ENCODE results near the gene ARHGAP4. TPM values are rescaled to one million over a fixed set of nuclear protein-coding genes. Genes with fewer than 3 reads are reported as not detected.

ARHGAP4 gene
- total and polyA plus RNA-seq, 4 donors = 14.9 to 26.5 (median 23.2) TPM

Other genes starting within 250 kb of the ARHGAP4 start
- gene SLC6A8, start 238.3 kb downstream of the ARHGAP4 start, total RNA-seq = 10 to 100 TPM; 22.3 to 22.5 TPM
- 10 to 100 TPM; 72.5 to 77.0 TPM for gene SLC6A8, start 238.3 kb downstream of the ARHGAP4 start, polyA plus RNA-seq (ENCODE audit: insufficient read length in 2 of 2)
- 100 to 1,000 TPM; 106 to 121 TPM for gene BCAP31, start 201.9 kb downstream of the ARHGAP4 start, total RNA-seq
- gene BCAP31, start 201.9 kb downstream of the ARHGAP4 start, polyA plus RNA-seq (ENCODE audit: insufficient read length in 2 of 2) = 100 to 1,000 TPM; 166 to 173 TPM
- gene ABCD1, start 201.4 kb downstream of the ARHGAP4 start, total RNA-seq = 1 to 10 TPM; 4.1 to 7.7 TPM
- 10 to 100 TPM in 1 of 2 donors, 1 to 10 TPM in 1; 9.4 to 10.6 TPM for gene ABCD1, start 201.4 kb downstream of the ARHGAP4 start, polyA plus RNA-seq (ENCODE audit: insufficient read length in 2 of 2)
- 10 to 100 TPM; 14.6 to 21.7 TPM for gene PLXNB3, start 162.0 kb downstream of the ARHGAP4 start, total RNA-seq
- 100 to 1,000 TPM; 132 to 136 TPM for gene PLXNB3, start 162.0 kb downstream of the ARHGAP4 start, polyA plus RNA-seq (ENCODE audit: insufficient read length in 2 of 2)
- gene SRPK3, start 145.2 kb downstream of the ARHGAP4 start, total RNA-seq = 1 to 10 TPM; 1.2 to 1.3 TPM
- 10 to 100 TPM in 1 of 2 donors, 1 to 10 TPM in 1; 7.5 to 10.6 TPM for gene SRPK3, start 145.2 kb downstream of the ARHGAP4 start, polyA plus RNA-seq (ENCODE audit: insufficient read length in 2 of 2)
- 10 to 100 TPM; 36.3 to 59.0 TPM for gene IDH3G, start 131.9 kb downstream of the ARHGAP4 start, total RNA-seq
- 100 to 1,000 TPM; 122 to 138 TPM for gene IDH3G, start 131.9 kb downstream of the ARHGAP4 start, polyA plus RNA-seq (ENCODE audit: insufficient read length in 2 of 2)
- 100 to 1,000 TPM in 1 of 2 donors, 10 to 100 TPM in 1; 95.5 to 317 TPM for gene SSR4, start 131.6 kb downstream of the ARHGAP4 start, total RNA-seq
- 100 to 1,000 TPM; 166 to 186 TPM for gene SSR4, start 131.6 kb downstream of the ARHGAP4 start, polyA plus RNA-seq (ENCODE audit: insufficient read length in 2 of 2)
- gene PDZD4, start 95.7 kb downstream of the ARHGAP4 start, total RNA-seq = 10 to 100 TPM; 49.2 to 57.0 TPM
- gene PDZD4, start 95.7 kb downstream of the ARHGAP4 start, polyA plus RNA-seq (ENCODE audit: insufficient read length in 2 of 2) = 100 to 1,000 TPM; 228 to 243 TPM
- gene L1CAM, start 40.1 kb downstream of the ARHGAP4 start, total RNA-seq = 10 to 100 TPM; 26.3 to 93.3 TPM
- 100 to 1,000 TPM; 165 to 179 TPM for gene L1CAM, start 40.1 kb downstream of the ARHGAP4 start, polyA plus RNA-seq (ENCODE audit: insufficient read length in 2 of 2)
- gene AVPR2, start 21.6 kb downstream of the ARHGAP4 start, total RNA-seq = under 1 TPM in 1 of 2 donors, not detected in 1; 0.11 TPM
- under 1 TPM; 0.21 to 0.24 TPM for gene AVPR2, start 21.6 kb downstream of the ARHGAP4 start, polyA plus RNA-seq (ENCODE audit: insufficient read length in 2 of 2)
- 10 to 100 TPM; 26.9 to 60.0 TPM for gene NAA10, start 8.8 kb upstream of the ARHGAP4 start, total RNA-seq
- 100 to 1,000 TPM; 106 to 115 TPM for gene NAA10, start 8.8 kb upstream of the ARHGAP4 start, polyA plus RNA-seq (ENCODE audit: insufficient read length in 2 of 2)
- gene RENBP, start 18.4 kb upstream of the ARHGAP4 start, total RNA-seq = 10 to 100 TPM in 1 of 2 donors, 1 to 10 TPM in 1; 7.0 to 10.4 TPM
- gene RENBP, start 18.4 kb upstream of the ARHGAP4 start, polyA plus RNA-seq (ENCODE audit: insufficient read length in 2 of 2) = 10 to 100 TPM; 10.2 to 11.6 TPM
- gene HCFC1, start 45.6 kb upstream of the ARHGAP4 start, total RNA-seq = 10 to 100 TPM; 13.1 to 24.0 TPM
- 10 to 100 TPM; 47.7 to 56.3 TPM for gene HCFC1, start 45.6 kb upstream of the ARHGAP4 start, polyA plus RNA-seq (ENCODE audit: insufficient read length in 2 of 2)
- gene TMEM187, start 46.5 kb upstream of the ARHGAP4 start, total RNA-seq = 1 to 10 TPM; 2.0 to 9.0 TPM
- 1 to 10 TPM; 6.8 to 8.9 TPM for gene TMEM187, start 46.5 kb upstream of the ARHGAP4 start, polyA plus RNA-seq (ENCODE audit: insufficient read length in 2 of 2)
- gene IRAK1, start 93.6 kb upstream of the ARHGAP4 start, total RNA-seq = 10 to 100 TPM; 10.2 to 28.9 TPM
- 10 to 100 TPM; 65.0 to 68.4 TPM for gene IRAK1, start 93.6 kb upstream of the ARHGAP4 start, polyA plus RNA-seq (ENCODE audit: insufficient read length in 2 of 2)
- 10 to 100 TPM; 30.7 to 37.7 TPM for gene MECP2, start 171.5 kb upstream of the ARHGAP4 start, total RNA-seq
- gene MECP2, start 171.5 kb upstream of the ARHGAP4 start, polyA plus RNA-seq (ENCODE audit: insufficient read length in 2 of 2) = 10 to 100 TPM; 41.8 to 43.3 TPM
- gene OPN1LW, start 218.0 kb upstream of the ARHGAP4 start, total RNA-seq = not detected
- not detected for gene OPN1LW, start 218.0 kb upstream of the ARHGAP4 start, polyA plus RNA-seq (ENCODE audit: insufficient read length in 2 of 2)

Measured in spinal cord (tissue), 4 donors.